ENCODE measurements around the gene KRTAP3-3. TPM values are rescaled to one million over a fixed set of nuclear protein-coding genes. Genes with fewer than 3 reads are reported as not detected.

Gene KRTAP3-3
- total RNA-seq, 1 experiment from 2014 or later = not detected

GRCh38 chr17:40952154-40952553 is 41.8 kb downstream of the KRTAP3-3 start:
- Histone ChIP-seq H3K9me2 (replicated peaks; ENCODE audit: insufficient read depth, low read length) (no peaks in the 10 kb centered on the region), H3K27me3 (ENCODE audit: low read length) (no peaks in the 10 kb centered on the region), H3K4me3 (ENCODE audit: low read length) (no peak overlapping the region), H3K27ac (ENCODE audit: low read length) (no peak overlapping the region), H2AFZ (ENCODE audit: low read length) (no peak overlapping the region), H3K4me2 (ENCODE audit: low read depth, low read length, poor library complexity, severe bottlenecking) (no peak overlapping the region), H3K9me3 (ENCODE audit: low read length) (no peaks in the 10 kb centered on the region), H3K4me1 (ENCODE audit: low read length) (no peaks in the 10 kb centered on the region; the same call in 1 of the 2 replicates), H3K36me3 (ENCODE audit: insufficient read depth, low read length) (no peaks in the 10 kb centered on the region), H3K9ac (ENCODE audit: low read length) (no peak overlapping the region), H3K79me2 (ENCODE audit: low read length) (no peaks in the 10 kb centered on the region), H4K20me1 (ENCODE audit: insufficient read depth, low read depth, low read length) (no peaks in the 10 kb centered on the region)
- no peak for DNase-seq

GRCh38 chr17:40951011-40951622 is 42.8 kb downstream of the KRTAP3-3 start:
- H3K4me2 ChIP-seq (ENCODE audit: low read depth, low read length, poor library complexity, severe bottlenecking) = no peak overlapping the region

DNA sequence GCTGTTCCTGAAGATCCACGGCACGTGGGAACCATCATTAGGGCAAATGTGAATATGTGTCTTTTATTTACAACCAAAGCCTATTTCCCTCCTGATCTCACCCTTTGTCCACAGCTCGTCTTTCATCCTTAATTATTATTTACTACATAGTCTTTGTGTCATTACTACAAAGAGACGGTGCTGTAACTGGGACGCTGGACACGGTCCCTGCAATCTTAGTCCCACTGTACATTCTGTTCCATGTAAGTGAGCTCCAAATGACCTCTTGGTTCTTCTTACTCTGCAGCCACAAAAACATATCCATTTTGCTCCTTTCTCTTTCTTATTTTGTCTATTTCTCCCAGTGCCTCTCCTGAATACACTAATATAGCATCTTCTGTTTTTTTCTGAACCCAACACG is 43.8 kb downstream of the KRTAP3-3 start:
- Histone ChIP-seq H3K79me2 (ENCODE audit: low read length) (no peaks in the 10 kb centered on the region), H3K9me3 (ENCODE audit: low read length) (no peaks in the 10 kb centered on the region), H3K4me2 (ENCODE audit: low read depth, low read length, poor library complexity, severe bottlenecking) (no peak overlapping the region)

More at GRCh38 chr17:40951011-40951622, 42.8 kb downstream of the KRTAP3-3 start:
- DNase-seq = no peak
- Histone ChIP-seq H3K9ac (ENCODE audit: low read length) (no peak overlapping the region), H4K20me1 (ENCODE audit: insufficient read depth, low read depth, low read length) (no peaks in the 10 kb centered on the region), H3K79me2 (ENCODE audit: low read length) (no peaks in the 10 kb centered on the region), H3K4me1 (ENCODE audit: low read length) (no peaks in the 10 kb centered on the region; the same call in 1 of the 2 replicates), H3K4me3 (ENCODE audit: low read length) (no peak overlapping the region), H3K27ac (ENCODE audit: low read length) (no peak overlapping the region), H3K9me3 (ENCODE audit: low read length) (no peaks in the 10 kb centered on the region), H3K27me3 (ENCODE audit: low read length) (no peaks in the 10 kb centered on the region), H3K36me3 (ENCODE audit: insufficient read depth, low read length) (no peaks in the 10 kb centered on the region), H3K9me2 (replicated peaks; ENCODE audit: insufficient read depth, low read length) (no peaks in the 10 kb centered on the region), H2AFZ (ENCODE audit: low read length) (no peak overlapping the region)

DNA sequence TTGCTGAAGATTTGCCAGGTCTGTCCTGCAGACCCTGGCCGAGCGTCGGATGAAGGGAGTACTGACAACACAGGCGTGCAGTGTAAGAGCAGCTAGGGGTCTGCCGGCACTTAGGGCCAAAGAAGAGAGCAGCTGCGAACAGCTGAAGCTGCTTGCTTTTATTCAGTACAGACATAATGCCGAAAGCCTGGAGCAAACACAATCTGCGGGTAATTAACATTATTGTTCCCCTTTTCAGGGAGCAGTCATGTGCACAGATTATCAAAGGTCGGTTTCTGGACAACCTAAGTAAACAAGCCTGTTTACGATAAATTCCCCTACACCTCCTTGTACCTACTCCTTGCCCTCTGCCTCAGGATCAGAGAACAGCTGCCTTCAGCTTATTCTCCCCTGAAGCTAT is 44.5 kb downstream of the KRTAP3-3 start:
- Histone ChIP-seq H3K9ac (ENCODE audit: low read length) (no peak overlapping the region), H3K4me2 (ENCODE audit: low read depth, low read length, poor library complexity, severe bottlenecking) (no peak overlapping the region), H3K4me3 (ENCODE audit: low read length) (no peak overlapping the region), H3K4me1 (ENCODE audit: low read length) (no peaks in the 10 kb centered on the region; the same call in 1 of the 2 replicates), H3K79me2 (ENCODE audit: low read length) (no peaks in the 10 kb centered on the region), H3K27ac (ENCODE audit: low read length) (no peak overlapping the region), H3K36me3 (ENCODE audit: insufficient read depth, low read length) (no peaks in the 10 kb centered on the region), H4K20me1 (ENCODE audit: insufficient read depth, low read depth, low read length) (no peaks in the 10 kb centered on the region), H3K27me3 (ENCODE audit: low read length) (no peaks in the 10 kb centered on the region), H3K9me2 (replicated peaks; ENCODE audit: insufficient read depth, low read length) (no peaks in the 10 kb centered on the region), H2AFZ (ENCODE audit: low read length) (no peak overlapping the region), H3K9me3 (ENCODE audit: low read length) (no peaks in the 10 kb centered on the region)
- DNase-seq = no peak

More for the DNA sequence above, 43.8 kb downstream of the KRTAP3-3 start:
- Histone ChIP-seq H3K27me3 (ENCODE audit: low read length) (no peaks in the 10 kb centered on the region), H4K20me1 (ENCODE audit: insufficient read depth, low read depth, low read length) (no peaks in the 10 kb centered on the region), H2AFZ (ENCODE audit: low read length) (no peak overlapping the region), H3K27ac (ENCODE audit: low read length) (no peak overlapping the region), H3K4me3 (ENCODE audit: low read length) (no peak overlapping the region), H3K36me3 (ENCODE audit: insufficient read depth, low read length) (no peaks in the 10 kb centered on the region), H3K4me1 (ENCODE audit: low read length) (no peaks in the 10 kb centered on the region; the same call in 1 of the 2 replicates), H3K9me2 (replicated peaks; ENCODE audit: insufficient read depth, low read length) (no peaks in the 10 kb centered on the region), H3K9ac (ENCODE audit: low read length) (no peak overlapping the region)
- no peak for DNase-seq

- H3K4me1 ChIP-seq (ENCODE audit: low read length) = no peaks in the 10 kb centered on the region; the same call in 1 of the 2 replicates
- H3K27me3 ChIP-seq (ENCODE audit: low read length) = no peaks in the 10 kb centered on the region
- H3K9me2 ChIP-seq (replicated peaks; ENCODE audit: insufficient read depth, low read length) = no peaks in the 10 kb centered on the region
- no peaks in the 10 kb centered on the region for H3K36me3 ChIP-seq (ENCODE audit: insufficient read depth, low read length)
- no peak overlapping the region for H3K9ac ChIP-seq (ENCODE audit: low read length)
- no peaks in the 10 kb centered on the region for H3K79me2 ChIP-seq (ENCODE audit: low read length)
- DNase-seq = no peak
- no peaks in the 10 kb centered on the region for H4K20me1 ChIP-seq (ENCODE audit: insufficient read depth, low read depth, low read length)
- H3K27ac ChIP-seq (ENCODE audit: low read length) = no peak overlapping the region
- no peak overlapping the region for H2AFZ ChIP-seq (ENCODE audit: low read length)
- no peak overlapping the region for H3K4me2 ChIP-seq (ENCODE audit: low read depth, low read length, poor library complexity, severe bottlenecking)
- no peaks in the 10 kb centered on the region for H3K9me3 ChIP-seq (ENCODE audit: low read length)
- no peak overlapping the region for H3K4me3 ChIP-seq (ENCODE audit: low read length)
Measured at GRCh38 chr17:40947929-40948328, 46.0 kb downstream of the KRTAP3-3 start.

DNA sequence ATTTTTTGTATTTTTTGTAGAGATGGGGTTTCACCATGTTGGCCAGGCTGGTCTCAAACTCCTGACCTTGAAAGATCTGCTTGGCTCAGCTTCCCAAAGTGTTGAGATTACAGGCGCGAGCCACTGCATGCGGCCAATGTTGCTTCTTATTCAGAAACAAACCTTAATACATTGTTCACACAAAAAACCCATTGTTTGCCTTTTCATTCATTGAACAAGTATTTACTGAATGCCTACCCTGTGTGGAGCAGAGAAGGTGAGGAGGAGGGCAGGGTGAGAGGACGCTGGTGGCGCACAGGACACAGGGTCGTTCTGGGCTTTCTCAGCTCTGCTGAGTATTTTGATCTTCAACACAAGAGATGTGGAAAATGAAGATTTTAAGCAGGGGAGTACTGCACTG is 48.5 kb downstream of the KRTAP3-3 start:
- DNase-seq = no peak
- Histone ChIP-seq H3K27me3 (ENCODE audit: low read length) (no peaks in the 10 kb centered on the region), H3K9me2 (replicated peaks; ENCODE audit: insufficient read depth, low read length) (no peaks in the 10 kb centered on the region), H3K4me3 (ENCODE audit: low read length) (no peak overlapping the region), H4K20me1 (ENCODE audit: insufficient read depth, low read depth, low read length) (no peaks in the 10 kb centered on the region), H3K4me1 (ENCODE audit: low read length) (no peaks in the 10 kb centered on the region), H3K9me3 (ENCODE audit: low read length) (no peaks in the 10 kb centered on the region), H3K9ac (ENCODE audit: low read length) (no peak overlapping the region), H3K36me3 (ENCODE audit: insufficient read depth, low read length) (no peaks in the 10 kb centered on the region), H3K27ac (ENCODE audit: low read length) (no peak overlapping the region), H3K79me2 (ENCODE audit: low read length) (no peaks in the 10 kb centered on the region), H2AFZ (ENCODE audit: low read length) (no peak overlapping the region), H3K4me2 (ENCODE audit: low read depth, low read length, poor library complexity, severe bottlenecking) (no peak overlapping the region)

GRCh38 chr17:40944531-40944930 is 49.4 kb downstream of the KRTAP3-3 start:
- H3K36me3 ChIP-seq (ENCODE audit: insufficient read depth, low read length) = no peaks in the 10 kb centered on the region

More at GRCh38 chr17:40944531-40944930, 49.4 kb downstream of the KRTAP3-3 start:
- Histone ChIP-seq H3K79me2 (ENCODE audit: low read length) (no peaks in the 10 kb centered on the region), H3K27me3 (ENCODE audit: low read length) (no peaks in the 10 kb centered on the region), H4K20me1 (ENCODE audit: insufficient read depth, low read depth, low read length) (no peaks in the 10 kb centered on the region), H3K4me3 (ENCODE audit: low read length) (no peak overlapping the region), H3K9me2 (replicated peaks; ENCODE audit: insufficient read depth, low read length) (no peaks in the 10 kb centered on the region), H3K4me1 (ENCODE audit: low read length) (no peaks in the 10 kb centered on the region), H2AFZ (ENCODE audit: low read length) (no peak overlapping the region), H3K4me2 (ENCODE audit: low read depth, low read length, poor library complexity, severe bottlenecking) (no peak overlapping the region), H3K27ac (ENCODE audit: low read length) (no peak overlapping the region), H3K9me3 (ENCODE audit: low read length) (no peaks in the 10 kb centered on the region), H3K9ac (ENCODE audit: low read length) (no peak overlapping the region)
- DNase-seq = no peak

Data from Karpas-422 (cell line).